ENCODE measurements around the gene LCN15. TPM values are rescaled to one million over a fixed set of nuclear protein-coding genes. Genes with fewer than 3 reads are reported as not detected.
"Not testable (repeated sequence)": the region's sequence is repeated elsewhere in the genome, so short reads cannot be mapped to it uniquely, and the experiment has no call there.

The LCN15 gene
- total RNA-seq, 1 donor from 2014 or later: not detected

- TF ChIP-seq CTCF (IDR thresholded peaks at IDR 0.05; ENCODE audit: insufficient read depth, low read depth, low read length) (no peak), EZH2 (IDR thresholded peaks at IDR 0.05; ENCODE audit: insufficient read depth, low read length) (peak; percentile 82)
- Histone ChIP-seq H3K9ac (ENCODE audit: low read length) (no peak overlapping the region), H3K4me2 (ENCODE audit: low read length) (peak overlapping the region; percentile 66), H3K9me3 (ENCODE audit: insufficient read depth, low read depth, low read length) (no peaks in the 10 kb centered on the region), H2AFZ (ENCODE audit: low read depth, low read length) (no peak overlapping the region), H3K27me3 (ENCODE audit: insufficient read depth, low read length) (peaks cover 33% of the 10 kb centered on the region), H3K79me2 (ENCODE audit: insufficient read depth, low read length) (no peaks in the 10 kb centered on the region), H3K4me3 (ENCODE audit: insufficient read depth, low read depth, low read length) (no peak overlapping the region), H3K36me3 (ENCODE audit: insufficient read depth, low read length) (no peaks in the 10 kb centered on the region), H3K4me1 (ENCODE audit: insufficient read depth, low read length) (peaks cover 6% of the 10 kb centered on the region), H4K20me1 (ENCODE audit: insufficient read depth, low read length) (peaks cover 7% of the 10 kb centered on the region), H3K27ac (ENCODE audit: low read depth, low read length) (no peak overlapping the region)
- Mint-ChIP-seq H3K36me3 (ENCODE audit: low read depth, unreplicated experiment) (peaks cover 2% of the 10 kb centered on the region), H3K9me3 (ENCODE audit: unreplicated experiment) (no peaks in the 10 kb centered on the region), H3K27me3 (ENCODE audit: low read depth, unreplicated experiment) (no peaks in the 10 kb centered on the region), H3K4me3 (ENCODE audit: unreplicated experiment) (no peak overlapping the region), H3K27ac (ENCODE audit: unreplicated experiment) (no peak overlapping the region), H3K4me1 (ENCODE audit: low read depth, unreplicated experiment) (peaks cover 18% of the 10 kb centered on the region)
- DNase-seq (ENCODE audit: low read depth) (no peak), FAIRE-seq (no peak)
These were observed 34.9 kb upstream of the LCN15 start for GRCh38 chr9:136799079-136799853.

GRCh38 chr9:136798708-136799078 is 34.4 kb upstream of the LCN15 start:
- peaks cover 7% of the 10 kb centered on the region for H4K20me1 ChIP-seq (ENCODE audit: insufficient read depth, low read length)
- no peak overlapping the region for H2AFZ ChIP-seq (ENCODE audit: low read depth, low read length)
- TF ChIP-seq EZH2 (IDR thresholded peaks at IDR 0.05; ENCODE audit: insufficient read depth, low read length) (no peak), CTCF (IDR thresholded peaks at IDR 0.05; ENCODE audit: insufficient read depth, low read depth, low read length) (no peak)
- H3K27me3 Mint-ChIP-seq (ENCODE audit: low read depth, unreplicated experiment): no peaks in the 10 kb centered on the region
- no peak overlapping the region for H3K4me3 ChIP-seq (ENCODE audit: insufficient read depth, low read depth, low read length)
- FAIRE-seq (no peak), DNase-seq (ENCODE audit: low read depth) (no peak)
- no peaks in the 10 kb centered on the region for H3K9me3 Mint-ChIP-seq (ENCODE audit: unreplicated experiment)
- H3K9me3 ChIP-seq (ENCODE audit: insufficient read depth, low read depth, low read length): no peaks in the 10 kb centered on the region
- peaks cover 6% of the 10 kb centered on the region for H3K4me1 ChIP-seq (ENCODE audit: insufficient read depth, low read length)
- no peak overlapping the region for H3K27ac Mint-ChIP-seq (ENCODE audit: unreplicated experiment)
- no peaks in the 10 kb centered on the region for H3K36me3 Mint-ChIP-seq (ENCODE audit: low read depth, unreplicated experiment)
- peaks cover 33% of the 10 kb centered on the region for H3K27me3 ChIP-seq (ENCODE audit: insufficient read depth, low read length)
- no peaks in the 10 kb centered on the region for H3K79me2 ChIP-seq (ENCODE audit: insufficient read depth, low read length)
- no peak overlapping the region for H3K4me3 Mint-ChIP-seq (ENCODE audit: unreplicated experiment)
- no peak overlapping the region for H3K9ac ChIP-seq (ENCODE audit: low read length)
- H3K36me3 ChIP-seq (ENCODE audit: insufficient read depth, low read length): no peaks in the 10 kb centered on the region
- H3K4me2 ChIP-seq (ENCODE audit: low read length): no peak overlapping the region
- H3K4me1 Mint-ChIP-seq (ENCODE audit: low read depth, unreplicated experiment): peaks cover 18% of the 10 kb centered on the region
- H3K27ac ChIP-seq (ENCODE audit: low read depth, low read length): no peak overlapping the region

GRCh38 chr9:136796775-136797347 is 32.5 kb upstream of the LCN15 start:
- H2AFZ ChIP-seq (ENCODE audit: low read depth, low read length); H3K9me3 Mint-ChIP-seq (ENCODE audit: unreplicated experiment); H3K4me3 ChIP-seq (ENCODE audit: insufficient read depth, low read depth, low read length); H3K9ac ChIP-seq (ENCODE audit: low read length); H3K36me3 ChIP-seq (ENCODE audit: insufficient read depth, low read length); H3K79me2 ChIP-seq (ENCODE audit: insufficient read depth, low read length); H3K27me3 Mint-ChIP-seq (ENCODE audit: low read depth, unreplicated experiment); H3K27ac ChIP-seq (ENCODE audit: low read depth, low read length); H3K9me3 ChIP-seq (ENCODE audit: insufficient read depth, low read depth, low read length); H3K36me3 Mint-ChIP-seq (ENCODE audit: low read depth, unreplicated experiment); FAIRE-seq: not testable (repeated sequence)
- Histone ChIP-seq H3K4me1 (ENCODE audit: insufficient read depth, low read length) (peaks cover 11% of the 10 kb centered on the region), H3K27me3 (ENCODE audit: insufficient read depth, low read length) (peaks cover 27% of the 10 kb centered on the region), H3K4me2 (ENCODE audit: low read length) (peak overlapping the region; percentile 32), H4K20me1 (ENCODE audit: insufficient read depth, low read length) (peaks cover 23% of the 10 kb centered on the region)
- DNase-seq (ENCODE audit: low read depth): peak; percentile 66
- H3K27ac Mint-ChIP-seq (ENCODE audit: unreplicated experiment): peak overlapping the region; percentile 7
- peaks cover 20% of the 10 kb centered on the region for H3K4me1 Mint-ChIP-seq (ENCODE audit: low read depth, unreplicated experiment)
- H3K4me3 Mint-ChIP-seq (ENCODE audit: unreplicated experiment): peak overlapping the region; percentile 75

All from astrocyte (in vitro differentiated cells and primary cell).